Activated CD4-positive, alpha-beta T cell treated with anti-CD3 and anti-CD28 coated beads for 24 hours (primary cell): ENCODE results near the gene RCBTB1.
"Not testable (repeated sequence)": the region's sequence is repeated elsewhere in the genome, so short reads cannot be mapped to it uniquely, and the experiment has no call there.

ENCODE experiments used
- DNase-seq, 2 donors: peaks; one replicate each; pipeline ENCODE4 v3.0.0-alpha.2; 2020; ENCODE audit warnings: low read depth in 2 of 2

RCBTB1 gene

GRCh38 chr13:49604570-49604969, 19.2 kb upstream of the RCBTB1 start:
- DNase-seq = no peak

GRCh38 chr13:49602615-49603014, 17.3 kb upstream of the RCBTB1 start:
- DNase-seq = not testable (repeated sequence)

- DNase-seq = no peak
Observed at GRCh38 chr13:49602005-49602404, 16.6 kb upstream of the RCBTB1 start.

- DNase-seq = no peak
Observed at GRCh38 chr13:49597043-49597641, 11.8 kb upstream of the RCBTB1 start.

- no peak for DNase-seq
Observed at GRCh38 chr13:49596221-49596620, 10.9 kb upstream of the RCBTB1 start.

- DNase-seq = no peak
Observed at GRCh38 chr13:49594576-49594975, 9.2 kb upstream of the RCBTB1 start.

- DNase-seq = not testable (repeated sequence)
Observed at GRCh38 chr13:49593876-49594275, 8.5 kb upstream of the RCBTB1 start.

- not testable (repeated sequence) for DNase-seq
Observed at GRCh38 chr13:49590714-49591113, 5.4 kb upstream of the RCBTB1 start.

GRCh38 chr13:49587311-49587847, 2.0 kb upstream of the RCBTB1 start:
- DNase-seq = no peak

- DNase-seq = no peak
Observed at GRCh38 chr13:49586717-49587116, 1.4 kb upstream of the RCBTB1 start.

GRCh38 chr13:49584771-49585182, 581 bp downstream of the RCBTB1 start:
- no peak for DNase-seq

GRCh38 chr13:49580980-49581680, 4.2 kb downstream of the RCBTB1 start:
- no peak for DNase-seq

- DNase-seq = no peak
Observed at GRCh38 chr13:49579501-49579900, 5.9 kb downstream of the RCBTB1 start.

- DNase-seq = no peak
Observed at GRCh38 chr13:49571299-49572240, 13.8 kb downstream of the RCBTB1 start.

- no peak for DNase-seq
Observed at GRCh38 chr13:49569993-49570689, 15.2 kb downstream of the RCBTB1 start.

- no peak for DNase-seq
Observed at GRCh38 chr13:49567491-49567890, 17.9 kb downstream of the RCBTB1 start.

- no peak for DNase-seq
Observed at GRCh38 chr13:49566461-49566860, 18.9 kb downstream of the RCBTB1 start.

GRCh38 chr13:49565461-49565860, 19.9 kb downstream of the RCBTB1 start:
- not testable (repeated sequence) for DNase-seq

- DNase-seq = no peak
Observed at GRCh38 chr13:49563516-49563915, 21.8 kb downstream of the RCBTB1 start.

GRCh38 chr13:49561062-49561410, 24.3 kb downstream of the RCBTB1 start:
- no peak for DNase-seq

- DNase-seq = no peak
Observed at GRCh38 chr13:49560270-49561061, 24.9 kb downstream of the RCBTB1 start.
